H9 (cell line): ENCODE data around the gene ZNRF4. TPM values are rescaled to one million over a fixed set of nuclear protein-coding genes. Genes with fewer than 3 reads are reported as not detected.

Source experiments
- DNase-seq: peaks from one replicate; pipeline ENCODE4 v3.0.0-alpha.2; 2017
- H2AFZ ChIP-seq: one replicate; pipeline ENCODE4 v1.6.1; 2013; ENCODE audit warnings: mild to moderate bottlenecking, low read length, control low read depth, moderate library complexity
- H2AK5ac ChIP-seq: 2 replicates; pipeline ENCODE4 v1.6.1; 2013; ENCODE audit warnings: low read length, control low read depth, mixed read lengths; ENCODE audit not compliant: insufficient read length
- H2BK120ac ChIP-seq: one replicate; pipeline ENCODE4 v1.6.1; 2013; ENCODE audit warnings: low read depth, mild to moderate bottlenecking, low read length, control low read depth, inconsistent platforms; ENCODE audit not compliant: poor library complexity, severe bottlenecking
- H2BK12ac ChIP-seq: 2 replicates; pipeline ENCODE4 v1.6.1; 2013; ENCODE audit warnings: low read length, control low read depth, mixed read lengths, low read depth; ENCODE audit not compliant: insufficient read length
- H2BK15ac ChIP-seq: 2 replicates; pipeline ENCODE4 v1.6.1; 2013; ENCODE audit warnings: low read depth, low read length, control low read depth
- H2BK20ac ChIP-seq: one replicate; pipeline ENCODE4 v1.6.1; 2013; ENCODE audit warnings: low read depth, mild to moderate bottlenecking, low read length, control low read depth, inconsistent platforms; ENCODE audit not compliant: poor library complexity, severe bottlenecking
- H2BK5ac ChIP-seq: 2 replicates; pipeline ENCODE4 v1.6.1; 2013; ENCODE audit warnings: low read length, control low read depth, mixed read lengths; ENCODE audit not compliant: insufficient read length
- H3K14ac ChIP-seq: 2 replicates; pipeline ENCODE4 v1.6.1; 2013; ENCODE audit warnings: low read length, control low read depth; ENCODE audit not compliant: insufficient read depth
- H3K18ac ChIP-seq: 2 replicates; pipeline ENCODE4 v1.6.1; 2013; ENCODE audit warnings: low read depth, mild to moderate bottlenecking, mixed read lengths, low read length, control low read depth; ENCODE audit not compliant: insufficient read length
- H3K23ac ChIP-seq: 2 replicates; pipeline ENCODE4 v1.6.1; 2013; ENCODE audit warnings: low read length, control low read depth, mixed read lengths, low read depth; ENCODE audit not compliant: insufficient read length
- H3K23me2 ChIP-seq: 2 replicates; pipeline ENCODE4 v1.6.1; 2013; ENCODE audit warnings: low read depth, mild to moderate bottlenecking, mixed read lengths, low read length, control low read depth; ENCODE audit not compliant: insufficient read length, poor library complexity, severe bottlenecking
- H3K27ac ChIP-seq: 2 replicates; pipeline ENCODE4 v1.5.1; 2013; ENCODE audit warnings: low read length, control low read depth, mixed read lengths, low read depth; ENCODE audit not compliant: insufficient read length
- H3K27me3 ChIP-seq: 2 replicates; pipeline ENCODE4 v1.6.1; 2013; ENCODE audit warnings: low read length, control low read depth, inconsistent platforms; ENCODE audit not compliant: insufficient read depth
- H3K4ac ChIP-seq: 2 replicates; pipeline ENCODE4 v1.6.1; 2013; ENCODE audit warnings: low read depth, mild to moderate bottlenecking, control low read depth, inconsistent platforms, low read length, moderate library complexity
- H3K4me1 ChIP-seq: 2 replicates; pipeline ENCODE4 v1.6.1; 2013; ENCODE audit warnings: low read length, control low read depth, inconsistent platforms; ENCODE audit not compliant: insufficient read depth
- H3K4me2 ChIP-seq: 2 replicates; pipeline ENCODE4 v1.6.1; 2013; ENCODE audit warnings: low read length, control low read depth, mixed read lengths; ENCODE audit not compliant: insufficient read length, insufficient read depth
- H3K56ac ChIP-seq: 2 replicates; pipeline ENCODE4 v1.6.1; 2013; ENCODE audit warnings: low read depth, mild to moderate bottlenecking, mixed read lengths, low read length, control low read depth; ENCODE audit not compliant: insufficient read length
- H3K79me1 ChIP-seq: 2 replicates; pipeline ENCODE4 v1.6.1; 2013; ENCODE audit warnings: low read depth, mild to moderate bottlenecking, moderate library complexity, low read length, control low read depth, inconsistent platforms; ENCODE audit not compliant: insufficient read depth, poor library complexity, severe bottlenecking
- H3K79me2 ChIP-seq: 2 replicates; pipeline ENCODE4 v1.6.1; 2013; ENCODE audit warnings: low read length, control low read depth, inconsistent platforms; ENCODE audit not compliant: insufficient read depth
- H3K9ac ChIP-seq: 2 replicates; pipeline ENCODE4 v1.6.1; 2013; ENCODE audit warnings: low read length, control low read depth, mixed read lengths; ENCODE audit not compliant: insufficient read length; ENCODE audit errors: extremely low read depth
- H3K9me3 ChIP-seq: one replicate; pipeline ENCODE4 v1.6.1; 2013; ENCODE audit warnings: low read depth, low read length, inconsistent platforms; ENCODE audit not compliant: control insufficient read depth
- H3T11ph ChIP-seq: one replicate; pipeline ENCODE4 v1.6.1; 2013; ENCODE audit warnings: mild to moderate bottlenecking, low read length, control low read depth, inconsistent platforms
- H4K20me1 ChIP-seq: one replicate; pipeline ENCODE4 v1.6.1; 2013; ENCODE audit not compliant: control insufficient read depth, insufficient read length, insufficient read depth
- H4K5ac ChIP-seq: 2 replicates; pipeline ENCODE4 v1.6.1; 2013; ENCODE audit warnings: low read depth, mild to moderate bottlenecking, mixed read lengths, low read length, control low read depth; ENCODE audit not compliant: insufficient read length
- H4K8ac ChIP-seq: replicated peaks from 2 replicates; pipeline ENCODE4 v1.6.1; 2013; ENCODE audit warnings: low read length, control low read depth, mixed read lengths, low read depth; ENCODE audit not compliant: insufficient read length
- H4K91ac ChIP-seq: 2 replicates; pipeline ENCODE4 v1.6.1; 2013; ENCODE audit warnings: low read depth, mild to moderate bottlenecking, moderate library complexity, mixed read lengths, low read length, control low read depth; ENCODE audit not compliant: insufficient read length
- H3K27ac Mint-ChIP-seq, 3 experiments: 2 replicates in 2 of 3; 3 replicates in 1 of 3; pipeline ENCODE4 v1.8.0; 2020 to 2021; ENCODE audit warnings: mixed read lengths in 3 of 3, mild to moderate bottlenecking in 1 of 3, moderate library complexity in 1 of 3
- H3K27me3 Mint-ChIP-seq: 2 replicates; pipeline ENCODE4 v1.8.0; 2021; ENCODE audit warnings: low read depth, mild to moderate bottlenecking, moderate library complexity, mixed read lengths
- H3K36me3 Mint-ChIP-seq, 3 experiments: 2 replicates in 2 of 3; 3 replicates in 1 of 3; pipeline ENCODE4 v1.8.0; 2020 to 2021; ENCODE audit warnings: low read depth in 3 of 3, mixed read lengths in 3 of 3; ENCODE audit not compliant: insufficient read depth in 1 of 3
- H3K4me1 Mint-ChIP-seq, 2 experiments: 2 replicates each; pipeline ENCODE4 v1.8.0; 2020; ENCODE audit warnings: mixed read lengths in 2 of 2
- H3K4me3 Mint-ChIP-seq, 2 experiments: 2 replicates in 1 of 2; 3 replicates in 1 of 2; pipeline ENCODE4 v1.8.0; 2020 to 2021; ENCODE audit warnings: mild to moderate bottlenecking in 2 of 2, mixed read lengths in 2 of 2, moderate library complexity in 1 of 2
- H3K9me3 Mint-ChIP-seq, 2 experiments: 2 replicates in 1 of 2; 3 replicates in 1 of 2; pipeline ENCODE4 v1.8.0; 2020; ENCODE audit warnings: mild to moderate bottlenecking in 2 of 2, mixed read lengths in 2 of 2, moderate library complexity in 1 of 2
- CTCF ChIP-seq: fragments of 200-600 bp; sonication (generic); conservative IDR thresholded peaks from 3 replicates; pipeline ENCODE4 v1.8.0; 2021; ENCODE audit warnings: antibody characterized with exemption, mild to moderate bottlenecking
- WGBS: extraction: QIAGEN DNeasy Blood & Tissue Kit; methylation state at CpG from one replicate; pipeline ENCODE4 v1.1.7; 2013; ENCODE audit warnings: missing lambda C conversion rate, low lambda C conversion rate, mixed read lengths; ENCODE audit not compliant: insufficient read length; ENCODE audit errors: extremely low coverage; 5-methylcytosine and 5-hydroxymethylcytosine counted together
- total RNA-seq: library from RNA; stranded (reverse); gene quantifications from 2 replicates; pipeline ENCODE4 v1.2.1, GENCODE V29; 2021

ZNRF4 gene
- total RNA-seq, 1 experiment from 2014 or later, result not detected

- Histone ChIP-seq H3K27ac (no peak overlapping the region), H3K9ac (no peak overlapping the region), H4K8ac (no peak overlapping the region), H3K27me3 (peaks cover 12% of the 10 kb centered on the region; the same call in 1 of the 2 replicates), H3K23me2 (no peaks in the 10 kb centered on the region), H2BK5ac (no peak overlapping the region), H4K91ac (no peak overlapping the region), H3K14ac (no peak overlapping the region), H3K56ac (no peak overlapping the region), H3K79me2 (no peaks in the 10 kb centered on the region), H2BK12ac (no peak overlapping the region), H3K18ac (no peak overlapping the region), H3K9me3 (no peaks in the 10 kb centered on the region), H3K4me2 (no peak overlapping the region), H2BK20ac (no peak overlapping the region), H2AK5ac (no peak overlapping the region), H3K4ac (no peak overlapping the region), H4K20me1 (no peaks in the 10 kb centered on the region), H2BK120ac (no peak overlapping the region), H3K4me1 (no peaks in the 10 kb centered on the region), H4K5ac (no peak overlapping the region), H2AFZ (no peak overlapping the region), H3K23ac (no peak overlapping the region), H3T11ph (no peak overlapping the region), H2BK15ac (no peak overlapping the region), H3K79me1 (no peaks in the 10 kb centered on the region)
- Mint-ChIP-seq H3K9me3 (peaks cover under 1 to 8% of the 10 kb centered on the region in 2 experiments; a peak in 3 of 5 replicates), H3K4me1 (peaks cover 4 to 37% of the 10 kb centered on the region in 2 experiments), H3K27ac (no peak overlapping the region), H3K36me3 (peaks cover 0 to 2% (median 0%) of the 10 kb centered on the region in 3 experiments; a peak in 2 of 7 replicates), H3K4me3 (no peak overlapping the region; a peak in 1 of 5 replicates), H3K27me3 (peaks cover 95% of the 10 kb centered on the region)
- DNase-seq, result no peak
- WGBS, result no CpG with 5 or more reads among the region's 8 CpGs
- TF ChIP-seq CTCF, result no peak
Measured at GRCh38 chr19:5492281-5492634, 37.0 kb downstream of the ZNRF4 start.
